ENCODE data around the gene RNH1.

DNA sequence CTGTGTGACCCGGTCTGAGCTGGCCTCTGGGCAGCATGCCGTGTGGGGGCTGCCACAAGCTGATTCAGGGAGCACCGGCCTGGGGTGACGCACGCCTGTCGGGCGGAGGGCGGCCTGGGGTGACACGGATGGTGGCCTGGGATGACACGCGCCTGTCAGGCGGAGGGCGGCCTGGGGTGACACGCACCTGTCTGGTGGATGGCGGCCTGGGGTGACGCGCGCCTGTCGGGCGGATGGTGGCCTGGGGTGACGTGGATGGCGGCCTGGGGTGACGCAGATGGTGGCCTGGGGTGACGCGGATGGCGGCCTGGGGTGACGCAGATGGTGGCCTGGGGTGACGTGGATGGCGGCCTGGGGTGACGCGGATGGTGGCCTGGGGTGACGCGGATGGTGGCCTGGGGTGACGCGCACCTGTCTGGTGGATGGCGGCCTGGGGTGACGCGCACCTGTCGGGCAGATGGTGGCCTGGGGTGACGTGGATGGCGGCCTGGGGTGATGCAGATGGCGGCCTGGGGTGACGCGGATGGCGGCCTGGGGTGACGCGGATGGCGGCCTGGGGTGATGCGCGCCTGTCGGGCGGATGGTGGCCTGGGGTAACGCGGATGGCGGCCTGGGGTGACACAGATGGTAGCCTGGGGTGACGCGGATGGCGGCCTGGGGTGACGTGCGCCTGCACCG is 35.4 kb downstream of the RNH1 start:
- TF ChIP-seq, protein P1, sequence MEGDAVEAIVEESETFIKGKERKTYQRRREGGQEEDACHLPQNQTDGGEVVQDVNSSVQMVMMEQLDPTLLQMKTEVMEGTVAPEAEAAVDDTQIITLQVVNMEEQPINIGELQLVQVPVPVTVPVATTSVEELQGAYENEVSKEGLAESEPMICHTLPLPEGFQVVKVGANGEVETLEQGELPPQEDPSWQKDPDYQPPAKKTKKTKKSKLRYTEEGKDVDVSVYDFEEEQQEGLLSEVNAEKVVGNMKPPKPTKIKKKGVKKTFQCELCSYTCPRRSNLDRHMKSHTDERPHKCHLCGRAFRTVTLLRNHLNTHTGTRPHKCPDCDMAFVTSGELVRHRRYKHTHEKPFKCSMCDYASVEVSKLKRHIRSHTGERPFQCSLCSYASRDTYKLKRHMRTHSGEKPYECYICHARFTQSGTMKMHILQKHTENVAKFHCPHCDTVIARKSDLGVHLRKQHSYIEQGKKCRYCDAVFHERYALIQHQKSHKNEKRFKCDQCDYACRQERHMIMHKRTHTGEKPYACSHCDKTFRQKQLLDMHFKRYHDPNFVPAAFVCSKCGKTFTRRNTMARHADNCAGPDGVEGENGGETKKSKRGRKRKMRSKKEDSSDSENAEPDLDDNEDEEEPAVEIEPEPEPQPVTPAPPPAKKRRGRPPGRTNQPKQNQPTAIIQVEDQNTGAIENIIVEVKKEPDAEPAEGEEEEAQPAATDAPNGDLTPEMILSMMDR (IDR thresholded peaks at IDR 0.05; ENCODE audit: insufficient read depth, low read length, poor library complexity, severe bottlenecking) = no peak
- TF ChIP-seq EZH2phosphoT487 (conservative IDR thresholded peaks at IDR 0.05; ENCODE audit: low read length) = no peak
